ENCODE results near the gene TSR3.
A peak's percentile ranks its signal among the peaks of the same experiment; 100 is the strongest.

The TSR3 gene

DNA sequence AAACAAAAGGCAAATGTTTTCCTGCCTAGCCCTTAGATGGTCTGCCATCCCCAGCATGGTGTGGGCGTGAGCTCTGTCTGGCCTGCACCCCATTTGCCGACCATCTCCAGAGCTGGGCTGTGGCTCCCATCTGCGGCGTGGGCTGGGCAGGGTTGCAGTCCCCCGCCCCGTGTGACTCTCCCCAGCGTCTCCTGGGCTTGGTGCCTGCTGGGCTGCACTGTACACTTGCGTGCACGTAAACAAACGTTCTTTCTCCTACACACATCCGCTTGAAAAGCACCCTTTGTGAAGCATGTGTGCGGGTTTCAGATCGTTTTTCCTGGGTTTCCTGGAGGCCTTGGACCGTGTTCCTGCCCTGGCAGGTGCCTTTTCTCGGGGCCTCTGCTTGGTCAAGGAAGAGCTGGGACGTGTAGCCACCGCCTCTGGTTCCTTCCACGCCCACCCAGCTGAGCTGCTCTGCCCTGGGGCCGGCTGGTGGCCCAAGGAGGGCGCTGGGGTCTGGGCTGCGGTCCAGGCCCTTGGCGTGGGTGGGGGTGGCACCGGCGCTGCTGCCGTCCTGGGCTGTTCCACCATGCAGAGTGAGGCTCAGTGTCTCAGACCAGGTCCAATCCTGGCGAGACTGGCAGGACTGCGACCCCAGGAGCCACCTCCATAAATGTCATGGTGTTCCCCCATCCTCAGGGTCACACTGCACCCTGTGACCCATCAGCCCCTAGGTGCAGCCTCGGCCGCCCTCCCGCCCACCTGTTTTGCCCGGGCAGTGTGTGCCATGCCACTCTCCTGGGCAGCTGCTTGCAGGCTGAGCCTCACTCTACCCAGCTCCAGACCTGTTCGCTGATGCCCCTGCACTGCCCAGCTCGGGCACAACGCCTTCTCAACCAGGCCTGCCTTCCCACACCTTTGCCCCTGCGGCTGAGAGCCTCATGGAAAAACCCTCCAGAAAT is 28.1 kb downstream of the TSR3 start:
- no peak for DNase-seq (ENCODE audit: low spot score)

DNA sequence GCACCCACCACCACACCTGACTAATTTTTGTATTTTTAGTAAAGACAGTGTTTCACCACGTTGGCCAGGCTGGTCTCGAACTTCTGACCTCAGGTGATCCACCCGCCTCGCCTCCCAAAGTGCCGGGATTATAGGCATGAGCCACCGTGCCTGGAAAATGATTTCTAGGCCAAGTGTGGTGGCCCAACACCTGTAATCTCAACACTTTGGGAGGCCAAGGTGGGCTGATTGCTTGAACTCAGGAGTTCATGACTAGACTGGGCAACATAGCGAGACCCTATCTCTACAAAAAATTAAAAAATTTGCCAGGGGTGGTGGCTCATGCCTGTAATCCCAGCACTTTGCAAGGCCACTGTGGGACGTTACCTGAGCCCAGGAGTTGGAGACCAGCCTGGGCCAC is 29.3 kb downstream of the TSR3 start:
- no peak for DNase-seq (ENCODE audit: low spot score)

DNA sequence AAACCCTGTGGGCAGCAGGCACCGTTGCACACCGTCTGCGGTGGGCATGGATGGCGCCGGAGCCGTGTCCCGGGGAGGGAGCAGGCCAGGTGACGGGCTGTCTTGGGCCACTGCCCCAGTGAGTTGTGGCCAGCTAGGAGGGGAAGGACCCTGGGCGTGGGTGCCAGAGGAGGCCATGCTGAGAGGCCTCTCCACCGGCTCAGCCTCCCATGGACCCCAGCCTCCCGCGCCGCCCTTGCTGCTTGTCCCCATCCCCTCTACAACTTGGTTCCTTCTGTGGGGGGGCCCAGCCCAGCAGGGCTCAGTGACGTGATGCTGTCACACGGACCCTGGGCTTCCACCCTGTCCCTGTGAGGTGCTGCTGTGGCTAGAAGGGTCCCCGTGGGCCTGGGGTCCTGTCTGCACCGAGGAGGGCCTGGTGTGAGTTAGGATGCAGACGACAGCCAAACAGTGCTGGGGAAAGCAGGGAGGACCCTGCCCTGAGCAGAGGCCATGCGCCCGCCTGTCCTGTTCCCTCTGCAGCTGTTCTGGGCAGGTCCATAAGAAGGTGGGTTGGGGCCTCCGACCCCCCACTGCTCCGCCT is 30.9 kb downstream of the TSR3 start:
- no peak for DNase-seq (ENCODE audit: low spot score)

DNA sequence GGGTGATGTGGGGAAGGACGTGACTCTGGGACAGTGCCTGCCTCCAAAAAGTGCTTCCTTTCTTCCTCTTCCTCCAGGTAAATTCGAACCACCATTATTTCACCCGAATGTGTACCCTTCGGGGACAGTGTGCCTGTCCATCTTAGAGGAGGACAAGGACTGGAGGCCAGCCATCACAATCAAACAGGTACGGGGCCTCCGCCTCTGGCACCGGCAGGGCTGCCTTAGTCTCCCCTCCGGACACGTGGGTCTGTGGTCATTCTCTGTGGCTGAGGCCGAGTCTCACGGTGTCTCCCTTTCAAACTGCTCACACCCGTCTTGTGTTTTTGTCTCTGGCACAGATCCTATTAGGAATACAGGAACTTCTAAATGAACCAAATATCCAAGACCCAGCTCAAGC is 31.6 kb downstream of the TSR3 start:
- DNase-seq (ENCODE audit: low spot score) = no peak

- no peak for DNase-seq (ENCODE audit: low spot score)
Measured at GRCh38 chr16:1319041-1319440, 32.6 kb downstream of the TSR3 start.

DNA sequence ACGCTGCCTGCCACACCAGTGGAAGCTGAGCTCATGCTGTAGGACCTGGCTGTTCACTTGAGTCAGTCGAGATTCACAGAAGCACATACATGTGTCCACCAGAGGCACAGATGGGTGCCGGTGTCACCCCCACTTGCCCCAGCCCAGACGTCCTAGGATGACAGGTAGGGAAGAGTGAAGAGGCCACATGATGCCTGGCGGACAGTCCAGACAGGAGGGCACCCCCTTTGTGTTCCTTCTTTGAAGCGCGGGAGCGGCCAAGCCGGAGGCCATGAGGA is 33.5 kb downstream of the TSR3 start:
- DNase-seq (ENCODE audit: low spot score) = no peak

DNA sequence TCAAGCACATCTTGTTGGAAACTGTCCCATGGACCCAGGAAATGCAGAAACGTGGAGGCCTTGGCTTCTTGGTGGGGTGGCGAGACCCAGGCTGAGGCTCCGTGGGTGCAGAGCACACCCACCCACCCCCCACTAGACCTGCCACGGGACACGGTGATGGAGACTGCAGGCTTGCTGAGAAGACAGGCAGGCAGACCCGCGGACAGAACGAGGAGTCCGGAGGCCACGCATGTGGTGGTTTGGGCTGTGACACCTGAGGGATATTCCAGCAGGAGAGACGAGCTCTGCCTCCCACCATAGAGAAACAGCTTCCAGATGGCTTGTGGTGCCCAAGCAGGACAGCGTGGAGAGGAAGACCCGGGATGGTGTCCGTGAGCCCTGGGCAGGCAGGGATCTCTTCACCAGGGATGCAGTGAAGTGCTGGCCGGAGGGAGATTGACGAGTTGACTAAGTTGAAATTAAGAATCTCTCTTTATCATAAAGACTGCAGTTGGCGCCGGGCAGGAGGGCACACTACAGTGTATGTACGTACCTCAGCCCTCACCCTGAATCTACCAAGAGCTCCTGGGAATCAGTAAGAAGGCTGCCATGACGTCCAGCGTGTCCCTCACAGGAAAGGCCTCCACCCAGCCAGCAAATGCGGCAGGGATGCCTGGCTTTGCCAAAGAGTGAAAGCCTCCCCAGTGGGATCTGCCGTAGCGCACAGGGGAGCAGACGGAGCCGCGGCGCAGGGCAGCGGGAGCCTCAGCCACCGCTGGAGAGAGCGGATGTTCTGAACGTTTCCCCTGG is 34.0 kb downstream of the TSR3 start:
- DNase-seq (ENCODE audit: low spot score) = no peak

- DNase-seq (ENCODE audit: low spot score) = no peak
Measured at GRCh38 chr16:1316033-1316405, 35.7 kb downstream of the TSR3 start.

GRCh38 chr16:1315081-1316032 is 36.3 kb downstream of the TSR3 start:
- DNase-seq (ENCODE audit: low spot score) = no peak

GRCh38 chr16:1314399-1315068 is 37.1 kb downstream of the TSR3 start:
- no peak for DNase-seq (ENCODE audit: low spot score)

GRCh38 chr16:1313721-1314369 is 37.8 kb downstream of the TSR3 start:
- no peak for DNase-seq (ENCODE audit: low spot score)

DNA sequence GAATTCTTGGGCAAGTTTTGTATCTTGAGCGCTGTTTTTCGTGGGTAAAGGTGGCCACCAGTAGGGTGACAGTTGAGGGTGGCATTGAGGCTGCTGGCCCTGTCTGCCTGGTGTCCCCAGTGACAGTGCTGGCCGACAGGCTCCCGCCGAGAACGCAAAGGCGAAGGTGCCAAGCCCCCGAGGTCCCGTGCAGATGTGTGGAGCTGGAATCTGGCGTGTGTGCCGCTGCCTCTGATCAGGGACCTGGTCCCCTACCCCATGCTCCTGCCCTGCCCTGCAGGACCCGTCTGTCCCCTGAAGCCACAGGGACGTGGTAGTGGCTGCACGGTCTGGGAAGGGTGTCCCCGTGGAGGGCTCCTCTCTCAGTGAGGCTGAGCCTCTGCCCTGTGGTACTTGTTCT is 38.8 kb downstream of the TSR3 start:
- DNase-seq (ENCODE audit: low spot score) = no peak

DNA sequence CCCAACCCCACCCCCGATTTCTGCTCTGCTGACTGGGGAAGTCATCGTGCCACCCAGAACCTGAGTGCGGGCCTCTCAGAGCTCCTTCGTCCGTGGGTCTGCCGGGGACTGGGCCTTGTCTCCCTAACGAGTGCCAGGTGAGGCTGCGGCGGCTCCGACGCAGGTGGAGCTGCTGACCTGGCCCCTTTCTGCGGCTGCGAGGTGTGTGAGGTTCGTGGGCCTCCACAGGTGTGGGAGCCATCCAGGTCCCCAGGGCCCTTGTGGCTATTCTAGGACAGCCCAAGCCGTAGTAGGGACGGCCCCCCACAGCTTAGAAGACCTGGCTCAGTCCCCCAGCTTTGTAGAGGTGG is 39.2 kb downstream of the TSR3 start:
- DNase-seq (ENCODE audit: low spot score) = no peak

- DNase-seq (ENCODE audit: low spot score) = no peak
Measured at GRCh38 chr16:1311738-1312466, 39.8 kb downstream of the TSR3 start.

- DNase-seq (ENCODE audit: low spot score) = no peak
Measured at GRCh38 chr16:1311212-1311737, 40.4 kb downstream of the TSR3 start.

DNA sequence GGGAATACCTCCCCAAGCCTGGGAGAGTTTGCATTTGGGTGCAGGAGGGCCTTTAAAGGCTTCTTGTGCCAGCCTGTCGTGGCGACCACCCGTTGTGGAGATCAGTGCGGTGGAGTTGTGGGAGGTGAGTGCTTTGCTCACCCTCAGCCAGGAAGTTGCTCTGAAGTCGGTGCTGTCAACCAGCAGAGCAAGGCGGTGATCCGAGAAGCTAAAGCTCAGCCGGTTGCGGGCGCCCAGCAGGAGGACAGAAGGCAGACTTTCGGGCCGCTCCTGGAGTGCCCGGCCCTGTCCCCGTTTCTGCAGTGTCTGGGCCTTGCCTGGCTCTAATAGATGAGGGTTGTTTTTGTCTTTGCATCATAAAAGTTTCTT is 40.9 kb downstream of the TSR3 start:
- peak; percentile 16 for DNase-seq (ENCODE audit: low spot score)

- DNase-seq (ENCODE audit: low spot score) = peak; percentile 44
Measured at GRCh38 chr16:1309888-1310831, 41.5 kb downstream of the TSR3 start.

DNA sequence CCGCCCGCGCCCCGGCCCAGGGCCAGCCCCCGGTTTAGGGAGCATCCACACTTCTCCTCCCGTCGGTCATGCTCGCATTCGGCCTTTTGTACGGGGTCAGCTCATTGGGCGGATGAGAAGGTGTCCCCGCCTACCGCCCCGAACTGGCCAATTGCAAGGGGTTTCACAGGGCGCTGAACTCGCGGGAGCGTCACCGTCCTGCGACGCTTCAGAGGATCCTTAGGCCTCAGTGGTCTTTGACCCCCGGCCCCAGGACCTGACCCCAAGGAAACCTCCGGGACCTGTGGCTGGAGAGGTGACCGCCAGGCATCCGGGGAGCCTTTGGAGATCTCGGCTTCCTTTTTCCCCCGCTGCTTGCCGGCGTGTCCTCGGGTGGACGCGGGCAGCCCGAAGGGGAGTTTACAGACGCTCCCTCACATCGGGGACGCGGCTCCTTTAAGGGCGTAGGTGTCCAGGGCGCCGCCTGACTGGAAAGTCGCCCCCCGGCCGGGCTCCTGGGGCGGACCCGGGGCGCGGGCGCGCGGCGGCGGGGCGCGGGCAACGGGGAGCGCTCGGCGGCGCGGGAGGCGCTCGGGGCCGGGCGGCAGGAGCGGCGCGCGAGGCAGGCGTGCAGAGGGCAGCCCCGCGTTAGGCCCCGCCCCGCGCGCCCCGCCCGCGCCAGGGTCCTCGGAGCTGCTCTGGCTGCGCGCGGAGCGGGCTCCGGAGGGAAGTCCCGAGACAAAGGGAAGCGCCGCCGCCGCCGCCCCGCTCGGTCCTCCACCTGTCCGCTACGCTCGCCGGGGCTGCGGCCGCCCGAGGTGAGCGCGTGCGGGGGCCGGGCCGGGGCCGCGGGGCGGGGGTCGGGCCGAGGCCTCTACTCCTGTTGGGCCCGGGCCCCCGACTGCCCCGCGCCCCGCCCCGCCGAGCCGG is 42.4 kb downstream of the TSR3 start, which contains the start of gene UBE2I:
Gene UBE2I, plus strand, starts transcription at position 660 of the 909 bp plus-strand sequence. CDS start 4,395 bp downstream, outside the sequence.
- DNase-seq (ENCODE audit: low spot score) = peak; percentile 99
